Measurements from ENCODE around the gene PIR.

The PIR gene

GRCh38 chrX:15529165-15529564, 36.0 kb upstream of the PIR start:
- no peak overlapping the region for H3K27ac ChIP-seq (ENCODE audit: extremely low read depth, low read depth, low read length)
- ChIA-PET POLR2A (no interaction called here), CTCF (interaction anchor here (0.6 to 1.6 kb wide), 2 partner anchors 31 to 190 kb away, joined by 3 to 6 read pairs; no protein-coding TSS in a partner anchor)
- TF ChIP-seq BCL11B (tag by site-specific recombination; IDR thresholded peaks at IDR 0.05; ENCODE audit: low read depth) (no peak), ZBTB1 (tag by site-specific recombination; IDR thresholded peaks at IDR 0.05) (no peak), PRDM4 (tag by site-specific recombination; IDR thresholded peaks at IDR 0.05) (no peak), TSHZ1 (tag by site-specific recombination; IDR thresholded peaks at IDR 0.05; ENCODE audit: borderline replicate concordance) (no peak), EGR2 (tag by site-specific recombination; IDR thresholded peaks at IDR 0.05; ENCODE audit: low read depth) (peak; percentile 27; the same call in 1 of the 2 replicates), ZNF488 (tag by site-specific recombination; IDR thresholded peaks at IDR 0.05) (no peak), KLF1 (tag by site-specific recombination; IDR thresholded peaks at IDR 0.05) (no peak)
- no peaks in the 10 kb centered on the region for H3K9me3 ChIP-seq (ENCODE audit: control insufficient read depth, insufficient read depth, low read depth, low read length)
- H3K36me3 ChIP-seq (ENCODE audit: control insufficient read depth in 2 of 2, insufficient read depth in 1 of 2, low read length in 2 of 2), result no peaks in the 10 kb centered on the region
- 0 out of 2 replicates have a peak, but pooled peaks cover 2% of the 10 kb centered on the region for H3K4me1 ChIP-seq (ENCODE audit: control insufficient read depth, insufficient read depth, low read length)
- no peak overlapping the region for H3K4me3 ChIP-seq (ENCODE audit: low read depth, low read length)

GRCh38 chrX:15525664-15526416, 32.7 kb upstream of the PIR start:
- TF ChIP-seq ZNF157 (tag by site-specific recombination; IDR thresholded peaks at IDR 0.05), result no peak
- TF ChIP-seq ZNF76 (tag by site-specific recombination; IDR thresholded peaks at IDR 0.05; ENCODE audit: borderline replicate concordance, low read depth), result no peak
- TF ChIP-seq ZNF660 (tag by site-specific recombination; IDR thresholded peaks at IDR 0.05), result no peak
- TF ChIP-seq ZNF202 (tag by site-specific recombination; IDR thresholded peaks at IDR 0.05; ENCODE audit: borderline replicate concordance), result no peak
- H3K27ac ChIP-seq (ENCODE audit: extremely low read depth, low read depth, low read length), result peak overlapping the region; percentile 19; the same call in 1 of the 2 replicates
- 0 out of 2 replicates have a peak, but pooled peaks cover 2% of the 10 kb centered on the region for H3K4me1 ChIP-seq (ENCODE audit: control insufficient read depth, insufficient read depth, low read length)

GRCh38 chrX:15524417-15524816, 31.3 kb upstream of the PIR start:
- H3K9me3 ChIP-seq (ENCODE audit: control insufficient read depth, insufficient read depth, low read depth, low read length), result no peaks in the 10 kb centered on the region
- TF ChIP-seq ZNF223 (tag by site-specific recombination; IDR thresholded peaks at IDR 0.05), result no peak
- peak; percentile 92 for TF ChIP-seq MEIS1 (CRISPR knock-in tag; IDR thresholded peaks at IDR 0.05; ENCODE audit: borderline replicate concordance)
- TF ChIP-seq TCF7L2 (IDR thresholded peaks at IDR 0.05; ENCODE audit: borderline replicate concordance, low read depth, low read length), result no peak
- no peak for TF ChIP-seq KLF17 (tag by site-specific recombination; IDR thresholded peaks at IDR 0.05)
- no peak overlapping the region for H3K27ac ChIP-seq (ENCODE audit: extremely low read depth, low read depth, low read length)
- ChIA-PET CTCF (interaction anchor here (1.2 to 2.1 kb wide), 3 partner anchors 24 to 41 kb away, joined by 3 to 7 read pairs (median 5); partner anchors contain the start of gene BMX), POLR2A (no interaction called here)
- H3K36me3 ChIP-seq (ENCODE audit: control insufficient read depth in 2 of 2, insufficient read depth in 1 of 2, low read length in 2 of 2), result no peaks in the 10 kb centered on the region
- H3K4me3 ChIP-seq (ENCODE audit: low read depth, low read length), result no peak overlapping the region
- 0 out of 2 replicates have a peak, but pooled peaks cover 2% of the 10 kb centered on the region for H3K4me1 ChIP-seq (ENCODE audit: control insufficient read depth, insufficient read depth, low read length)

More at GRCh38 chrX:15525664-15526416, 32.7 kb upstream of the PIR start:
- CTCF ChIA-PET, result interaction anchor here (1.4 to 2.1 kb wide), 3 partner anchors 9 to 39 kb away, joined by 5 to 7 read pairs (median 5); no protein-coding TSS in a partner anchor
- H3K4me3 ChIP-seq (ENCODE audit: low read depth, low read length), result no peak overlapping the region
- POLR2A ChIA-PET, result no interaction called here
- H3K9me3 ChIP-seq (ENCODE audit: control insufficient read depth, insufficient read depth, low read depth, low read length), result no peaks in the 10 kb centered on the region
- H3K36me3 ChIP-seq (ENCODE audit: control insufficient read depth in 2 of 2, insufficient read depth in 1 of 2, low read length in 2 of 2), result no peaks in the 10 kb centered on the region

All from HEK293 (cell line).